Measurements from ENCODE around the gene RBMX.

DNA sequence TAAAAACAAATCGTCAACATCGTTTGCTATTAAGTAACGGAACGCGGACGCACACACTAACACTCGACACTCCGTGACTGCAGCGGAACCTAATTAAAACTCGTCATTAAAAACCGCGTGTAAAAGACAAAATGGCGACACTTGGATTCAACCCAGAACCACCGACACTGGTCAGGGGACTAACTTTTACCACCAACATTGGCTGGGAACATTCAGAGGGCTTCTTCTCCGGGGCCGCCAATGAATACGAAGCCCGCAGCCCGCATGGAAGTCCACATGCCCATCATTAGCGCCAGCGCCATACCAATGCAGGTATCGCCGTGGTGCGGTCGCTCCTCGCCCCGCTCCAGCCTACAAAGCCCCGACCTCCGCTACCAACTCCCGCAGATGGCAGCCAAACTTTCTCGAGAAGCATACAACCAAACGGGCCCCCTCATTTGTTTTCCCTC is 498 bp downstream of the RBMX start:
- TF ChIP-seq CREB1 (IDR thresholded peaks at IDR 0.05; ENCODE audit: low read depth) (no peak), TCF12 (IDR thresholded peaks at IDR 0.05; ENCODE audit: low read depth) (no peak), RAD21 (IDR thresholded peaks at IDR 0.05; ENCODE audit: low read depth) (no peak), YY1 (IDR thresholded peaks at IDR 0.05; ENCODE audit: low read depth) (no peak; the same call in 1 of the 2 replicates), TAF1 (IDR thresholded peaks at IDR 0.05; ENCODE audit: low read depth) (no peak)
- TF ChIP-seq, protein P1, sequence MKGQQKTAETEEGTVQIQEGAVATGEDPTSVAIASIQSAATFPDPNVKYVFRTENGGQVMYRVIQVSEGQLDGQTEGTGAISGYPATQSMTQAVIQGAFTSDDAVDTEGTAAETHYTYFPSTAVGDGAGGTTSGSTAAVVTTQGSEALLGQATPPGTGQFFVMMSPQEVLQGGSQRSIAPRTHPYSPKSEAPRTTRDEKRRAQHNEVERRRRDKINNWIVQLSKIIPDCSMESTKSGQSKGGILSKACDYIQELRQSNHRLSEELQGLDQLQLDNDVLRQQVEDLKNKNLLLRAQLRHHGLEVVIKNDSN (IDR thresholded peaks at IDR 0.05): no peak
